Fibroblast of skin of right quadriceps (primary cell): ENCODE data around the gene MID1.

Experiments
- DNase-seq: peaks from one replicate; pipeline ENCODE4 v3.0.0-alpha.2; 2013

MID1 gene

GRCh38 chrX:10525381-10526120 lies 94.8 kb downstream of the MID1 start:
- DNase-seq: no peak

GRCh38 chrX:10524578-10524977 lies 95.8 kb downstream of the MID1 start:
- DNase-seq: no peak

GRCh38 chrX:10519761-10520160 lies 100.6 kb downstream of the MID1 start:
- DNase-seq: peak; percentile 54

GRCh38 chrX:10519278-10519677 lies 101.1 kb downstream of the MID1 start:
- no peak for DNase-seq

GRCh38 chrX:10518073-10518472 lies 102.3 kb downstream of the MID1 start:
- DNase-seq: no peak

- DNase-seq: no peak
Observed at GRCh38 chrX:10516781-10517322, 103.5 kb downstream of the MID1 start.

- DNase-seq: no peak
Observed at GRCh38 chrX:10514891-10515290, 105.5 kb downstream of the MID1 start.

GRCh38 chrX:10513974-10514373 lies 106.4 kb downstream of the MID1 start:
- DNase-seq: no peak

GRCh38 chrX:10512741-10513140 lies 107.6 kb downstream of the MID1 start:
- no peak for DNase-seq

GRCh38 chrX:10512258-10512657 lies 108.1 kb downstream of the MID1 start:
- DNase-seq: peak; percentile 65

GRCh38 chrX:10509397-10509796 lies 111.0 kb downstream of the MID1 start:
- no peak for DNase-seq

- DNase-seq: no peak
Observed at GRCh38 chrX:10508891-10509290, 111.5 kb downstream of the MID1 start.

GRCh38 chrX:10507876-10508275 lies 112.5 kb downstream of the MID1 start:
- peak; percentile 11 for DNase-seq

GRCh38 chrX:10507181-10507580 lies 113.2 kb downstream of the MID1 start:
- DNase-seq: peak; percentile 42

GRCh38 chrX:10506781-10507180 lies 113.6 kb downstream of the MID1 start:
- DNase-seq: no peak

- DNase-seq: no peak
Observed at GRCh38 chrX:10505726-10506125, 114.7 kb downstream of the MID1 start.

GRCh38 chrX:10502961-10503360 lies 117.4 kb downstream of the MID1 start:
- DNase-seq: no peak

GRCh38 chrX:10501611-10502010 lies 118.8 kb downstream of the MID1 start:
- DNase-seq: no peak

GRCh38 chrX:10496345-10496965 lies 123.9 kb downstream of the MID1 start:
- peak; percentile 77 for DNase-seq

- DNase-seq: no peak
Observed at GRCh38 chrX:10495677-10496076, 124.7 kb downstream of the MID1 start.

GRCh38 chrX:10492250-10492649 lies 128.1 kb downstream of the MID1 start:
- DNase-seq: no peak

- DNase-seq: peak; percentile 76
Observed at GRCh38 chrX:10486373-10486772, 134.0 kb downstream of the MID1 start.

- DNase-seq: peak; percentile 43
Observed at GRCh38 chrX:10485326-10485725, 135.1 kb downstream of the MID1 start.

GRCh38 chrX:10484683-10485247 lies 135.6 kb downstream of the MID1 start:
- DNase-seq: no peak
